HEK293 (cell line): ENCODE results near the gene BRCA1.

Experiments
- CTCF ChIP-seq: fragments of 450-650 bp; formaldehyde crosslinking; IDR thresholded peaks from 2 replicates; pipeline ENCODE4 v1.5.1; 2016; ENCODE audit warnings: missing biosample characterization, missing genetic modification characterization
- GLIS2 ChIP-seq: fragments of 450-650 bp; formaldehyde crosslinking; IDR thresholded peaks from 2 replicates; pipeline ENCODE4 v1.5.1; 2016; ENCODE audit warnings: missing biosample characterization, missing genetic modification characterization
- HOXD13 ChIP-seq: sonication (generic); formaldehyde crosslinking; IDR thresholded peaks from 2 replicates; pipeline ENCODE4 v1.8.0; 2022; ENCODE audit warnings: missing genetic modification reagents, borderline replicate concordance
- INSM2 ChIP-seq: fragments of 450-650 bp; formaldehyde crosslinking; IDR thresholded peaks from 2 replicates; pipeline ENCODE4 v1.5.1; 2016; ENCODE audit warnings: missing biosample characterization, missing genetic modification characterization
- KLF1 ChIP-seq: fragments of 450-650 bp; formaldehyde crosslinking; IDR thresholded peaks from 2 replicates; pipeline ENCODE4 v1.5.1; 2016; ENCODE audit warnings: missing biosample characterization, missing genetic modification characterization
- KLF10 ChIP-seq: fragments of 450-650 bp; IDR thresholded peaks from 2 replicates; pipeline ENCODE4 v1.5.1; 2018; ENCODE audit warnings: missing biosample characterization, mild to moderate bottlenecking, missing genetic modification characterization
- PRDM2 ChIP-seq: fragments of 450-650 bp; formaldehyde crosslinking; IDR thresholded peaks from 2 replicates; pipeline ENCODE4 v1.5.1; 2016; ENCODE audit warnings: missing biosample characterization, missing genetic modification characterization, borderline replicate concordance
- REST ChIP-seq: fragments of 450-650 bp; formaldehyde crosslinking; IDR thresholded peaks from 2 replicates; pipeline ENCODE4 v1.5.1; 2016; ENCODE audit warnings: missing biosample characterization, missing genetic modification characterization
- SP2 ChIP-seq: fragments of 450-650 bp; formaldehyde crosslinking; IDR thresholded peaks from 2 replicates; pipeline ENCODE4 v1.5.1; 2016; ENCODE audit warnings: missing biosample characterization, missing genetic modification characterization
- ZBTB17 ChIP-seq: fragments of 450-650 bp; formaldehyde crosslinking; IDR thresholded peaks from 2 replicates; pipeline ENCODE4 v1.5.1; 2016; ENCODE audit warnings: missing biosample characterization, missing genetic modification characterization
- ZBTB26 ChIP-seq: fragments of 450-650 bp; formaldehyde crosslinking; optimal IDR thresholded peaks from 2 replicates; pipeline ENCODE3; 2016; ENCODE audit warnings: missing biosample characterization, mild to moderate bottlenecking, missing genetic modification characterization
- ZBTB48 ChIP-seq: fragments of 450-650 bp; formaldehyde crosslinking; IDR thresholded peaks from 2 replicates; pipeline ENCODE4 v1.5.1; 2016; ENCODE audit warnings: missing biosample characterization, missing genetic modification characterization
- ZIC2 ChIP-seq: fragments of 450-650 bp; formaldehyde crosslinking; IDR thresholded peaks from 2 replicates; pipeline ENCODE4 v1.5.1; 2016; ENCODE audit warnings: missing biosample characterization, missing genetic modification characterization
- ZNF140 ChIP-seq: fragments of 450-650 bp; formaldehyde crosslinking; IDR thresholded peaks from 2 replicates; pipeline ENCODE4 v1.5.1; 2016; ENCODE audit warnings: missing biosample characterization, missing genetic modification characterization
- ZNF146 ChIP-seq: fragments of 450-650 bp; formaldehyde crosslinking; IDR thresholded peaks from 2 replicates; pipeline ENCODE4 v1.5.1; 2016; ENCODE audit warnings: missing biosample characterization, missing genetic modification characterization
- ZNF155 ChIP-seq: fragments of 450-650 bp; formaldehyde crosslinking; IDR thresholded peaks from 2 replicates; pipeline ENCODE4 v1.5.1; 2016; ENCODE audit warnings: missing biosample characterization, missing genetic modification characterization
- ZNF2 ChIP-seq: fragments of 450-650 bp; formaldehyde crosslinking; IDR thresholded peaks from 2 replicates; pipeline ENCODE4 v1.5.1; 2016; ENCODE audit warnings: missing biosample characterization, missing genetic modification characterization
- ZNF24 ChIP-seq: fragments of 450-650 bp; formaldehyde crosslinking; IDR thresholded peaks from 2 replicates; pipeline ENCODE4 v1.5.1; 2016; ENCODE audit warnings: missing biosample characterization, missing genetic modification characterization
- ZNF341 ChIP-seq: fragments of 450-650 bp; formaldehyde crosslinking; IDR thresholded peaks from 2 replicates; pipeline ENCODE4; 2016; ENCODE audit warnings: low read depth, missing biosample characterization, missing genetic modification characterization
- ZNF366 ChIP-seq: fragments of 450-650 bp; formaldehyde crosslinking; conservative IDR thresholded peaks from 2 replicates; pipeline ENCODE4 v1.5.1; 2016; ENCODE audit warnings: missing biosample characterization, missing genetic modification characterization
- ZNF530 ChIP-seq: fragments of 450-650 bp; formaldehyde crosslinking; IDR thresholded peaks from 2 replicates; pipeline ENCODE4 v1.5.1; 2016; ENCODE audit warnings: low read depth, missing biosample characterization, missing genetic modification characterization
- ZNF561 ChIP-seq: fragments of 450-650 bp; IDR thresholded peaks from 2 replicates; pipeline ENCODE4 v1.5.1; 2018; ENCODE audit warnings: missing biosample characterization, missing genetic modification characterization, borderline replicate concordance
- ZNF704 ChIP-seq: fragments of 450-650 bp; formaldehyde crosslinking; IDR thresholded peaks from 2 replicates; pipeline ENCODE4 v1.5.1; 2016; ENCODE audit warnings: missing biosample characterization, missing genetic modification characterization
- ZNF747 ChIP-seq: fragments of 450-650 bp; formaldehyde crosslinking; IDR thresholded peaks from 2 replicates; pipeline ENCODE4 v1.5.1; 2016; ENCODE audit warnings: missing biosample characterization, missing genetic modification characterization

The BRCA1 gene

GRCh38 chr17:43021741-43022512 lies 103.2 kb downstream of the BRCA1 start, which contains the start of gene VAT1 (continued):
- TF ChIP-seq ZIC2 (tag by site-specific recombination) (peak; percentile 84), ZBTB17 (tag by site-specific recombination) (peak; percentile 89), ZBTB48 (tag by site-specific recombination) (peak; percentile 65), ZNF530 (no peak), KLF1 (tag by site-specific recombination) (peak; percentile 44), KLF10 (tag by site-specific recombination) (peak; percentile 94), HOXD13 (CRISPR knock-in tag) (no peak), ZNF341 (peak; percentile 98), ZNF146 (tag by site-specific recombination) (no peak), ZNF140 (tag by site-specific recombination) (no peak), SP2 (peak; percentile 74), ZNF561 (tag by site-specific recombination) (peak; percentile 59; the same call in 1 of the 2 replicates), ZNF155 (tag by site-specific recombination) (no peak), REST (tag by site-specific recombination) (no peak; the same call in 1 of the 2 replicates), ZBTB26 (tag by site-specific recombination) (peak; percentile 90), ZNF366 (tag by site-specific recombination) (no peak), ZNF2 (tag by site-specific recombination) (peak; percentile 81), ZNF24 (tag by site-specific recombination) (0 out of 2 replicates have a peak, but pooled peaks have one; percentile 37), PRDM2 (no peak), INSM2 (tag by site-specific recombination) (peak; percentile 13; the same call in 1 of the 2 replicates), ZNF747 (tag by site-specific recombination) (no peak), CTCF (tag by site-specific recombination) (peak; percentile 81), GLIS2 (peak; percentile 53; the same call in 1 of the 2 replicates), ZNF704 (tag by site-specific recombination) (peak; percentile 97)
